Measurements from ENCODE around the gene PDAP1.

DNA sequence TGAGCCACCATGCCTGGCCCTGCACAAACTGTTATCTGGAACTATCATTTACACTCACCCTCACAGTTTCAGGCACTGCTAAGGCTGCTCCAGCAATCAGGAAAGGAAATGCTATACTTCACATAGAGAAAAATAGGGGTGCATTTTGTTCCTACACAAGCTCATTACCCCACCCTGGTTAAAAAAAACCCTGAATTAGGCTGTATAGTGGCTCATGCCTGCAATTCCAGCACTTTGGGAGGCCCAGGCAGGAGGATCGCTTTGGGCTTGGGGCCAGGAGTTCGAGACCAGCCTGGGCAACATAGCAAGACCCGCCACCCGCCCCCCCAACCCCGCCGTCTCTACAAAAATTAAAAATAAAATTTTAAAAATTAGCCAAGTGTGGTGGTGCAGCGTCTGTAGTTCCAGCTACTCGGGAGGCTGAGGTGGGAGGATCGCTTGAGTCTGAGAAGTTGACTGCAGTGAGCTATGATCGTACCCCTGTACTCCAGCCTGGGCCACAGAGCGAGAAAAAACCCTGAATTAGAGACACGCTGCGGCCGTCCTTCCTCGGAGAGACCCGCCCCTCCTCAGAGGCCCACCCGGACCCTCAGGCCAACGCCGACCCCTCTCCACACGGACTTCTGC is 29.7 kb upstream of the PDAP1 start:
- TF ChIP-seq, protein P1, sequence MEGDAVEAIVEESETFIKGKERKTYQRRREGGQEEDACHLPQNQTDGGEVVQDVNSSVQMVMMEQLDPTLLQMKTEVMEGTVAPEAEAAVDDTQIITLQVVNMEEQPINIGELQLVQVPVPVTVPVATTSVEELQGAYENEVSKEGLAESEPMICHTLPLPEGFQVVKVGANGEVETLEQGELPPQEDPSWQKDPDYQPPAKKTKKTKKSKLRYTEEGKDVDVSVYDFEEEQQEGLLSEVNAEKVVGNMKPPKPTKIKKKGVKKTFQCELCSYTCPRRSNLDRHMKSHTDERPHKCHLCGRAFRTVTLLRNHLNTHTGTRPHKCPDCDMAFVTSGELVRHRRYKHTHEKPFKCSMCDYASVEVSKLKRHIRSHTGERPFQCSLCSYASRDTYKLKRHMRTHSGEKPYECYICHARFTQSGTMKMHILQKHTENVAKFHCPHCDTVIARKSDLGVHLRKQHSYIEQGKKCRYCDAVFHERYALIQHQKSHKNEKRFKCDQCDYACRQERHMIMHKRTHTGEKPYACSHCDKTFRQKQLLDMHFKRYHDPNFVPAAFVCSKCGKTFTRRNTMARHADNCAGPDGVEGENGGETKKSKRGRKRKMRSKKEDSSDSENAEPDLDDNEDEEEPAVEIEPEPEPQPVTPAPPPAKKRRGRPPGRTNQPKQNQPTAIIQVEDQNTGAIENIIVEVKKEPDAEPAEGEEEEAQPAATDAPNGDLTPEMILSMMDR (optimal IDR thresholded peaks at IDR 0.05 in 1 of 3, IDR thresholded peaks at IDR 0.05 in 1 of 3, conservative IDR thresholded peaks at IDR 0.05 in 1 of 3; ENCODE audit: extremely low read depth in 1 of 3, insufficient read depth in 2 of 3, low read length in 3 of 3) = no peak
- TF ChIP-seq EZH2 (IDR thresholded peaks at IDR 0.05; ENCODE audit: low read length) = no peak
